Fibroblast of lung (primary cell): ENCODE measurements around the gene S100A10. TPM values are rescaled to one million over a fixed set of nuclear protein-coding genes. Genes with fewer than 3 reads are reported as not detected.

Source experiments
- DNase-seq, 2 donors: peaks; one replicate each; pipeline versions ENCODE4 v3.0.0 to v3.0.0-alpha.2; 2010; ENCODE audit warnings: low read depth in 2 of 2
- H2AFZ ChIP-seq: 2 replicates; pipeline ENCODE4 v1.5.1; 2012; ENCODE audit warnings: low read length, control low read depth, inconsistent platforms
- H3K27ac ChIP-seq: 2 replicates; pipeline ENCODE4 v1.5.1; 2011; ENCODE audit warnings: low read length, control low read depth; ENCODE audit not compliant: insufficient read depth
- H3K27me3 ChIP-seq: 2 replicates; pipeline ENCODE4 v1.5.1; 2011; ENCODE audit warnings: mild to moderate bottlenecking, low read length; ENCODE audit not compliant: control insufficient read depth, insufficient read depth
- H3K36me3 ChIP-seq: 2 replicates; pipeline ENCODE4 v1.5.1; 2011; ENCODE audit warnings: low read length; ENCODE audit not compliant: control insufficient read depth, insufficient read depth
- H3K4me1 ChIP-seq: 2 replicates; pipeline ENCODE4 v1.5.1; 2011; ENCODE audit warnings: low read length; ENCODE audit not compliant: control insufficient read depth, insufficient read depth; ENCODE audit errors: extremely low read depth
- H3K4me2 ChIP-seq: 2 replicates; pipeline ENCODE4 v1.5.1; 2011; ENCODE audit warnings: low read length, control low read depth; ENCODE audit not compliant: insufficient read depth; ENCODE audit errors: extremely low read depth
- H3K4me3 ChIP-seq, 4 experiments: fragments of 200-600 bp in 1 of 4; sonication (generic) in 1 of 4; replicated peaks in 1 of 4; 2 replicates each; pipeline ENCODE4 v1.5.1; 2011 to 2016; ENCODE audit warnings: low read length in 4 of 4, low read depth in 3 of 4, mild to moderate bottlenecking in 3 of 4, control low read depth in 2 of 4, inconsistent platforms in 1 of 4, mixed read lengths in 1 of 4; ENCODE audit not compliant: insufficient read depth in 1 of 4; ENCODE audit errors: control extremely low read depth in 1 of 4
- H3K79me2 ChIP-seq: 2 replicates; pipeline ENCODE4 v1.5.1; 2012; ENCODE audit warnings: mild to moderate bottlenecking, low read length, inconsistent platforms; ENCODE audit not compliant: control insufficient read depth, insufficient read depth
- H3K9ac ChIP-seq: 2 replicates; pipeline ENCODE4 v1.5.1; 2011; ENCODE audit warnings: mild to moderate bottlenecking, low read length, control low read depth; ENCODE audit not compliant: insufficient read depth
- H3K9me3 ChIP-seq: 2 replicates; pipeline ENCODE4 v1.5.1; 2012; ENCODE audit warnings: low read depth, low read length; ENCODE audit not compliant: control insufficient read depth, insufficient read depth
- H4K20me1 ChIP-seq: 2 replicates; pipeline ENCODE4 v1.5.1; 2011; ENCODE audit warnings: low read length; ENCODE audit not compliant: control insufficient read depth, insufficient read depth; ENCODE audit errors: extremely low read depth
- CTCF ChIP-seq, 2 donors: IDR thresholded peaks in 1 of 2; conservative IDR thresholded peaks in 1 of 2; 1 replicate in 1 of 2; 2 replicates in 1 of 2; pipeline ENCODE4 v1.5.1; 2011 to 2012; ENCODE audit warnings: low read length in 2 of 2, control low read depth in 1 of 2, inconsistent platforms in 1 of 2, low read depth in 1 of 2, mild to moderate bottlenecking in 1 of 2
- EZH2 ChIP-seq: IDR thresholded peaks from 2 replicates; pipeline ENCODE4 v1.5.1; 2012; ENCODE audit warnings: low read length, control low read depth, mild to moderate bottlenecking; ENCODE audit errors: missing control alignments
- polyA plus RNA-seq, 2 donors: library from polyadenylated mRNA; depleted of rRNA in 1 of 2; stranded (reverse) in 1 of 2; unstranded in 1 of 2; fragments of >200 nt; gene quantifications; 2 replicates each; pipeline ENCODE4 v1.2.1, GENCODE V29; 2011 to 2012; ENCODE audit warnings: missing spikeins in 1 of 2
- total RNA-seq: library from RNA; depleted of rRNA; stranded (reverse); fragments of >200 nt; gene quantifications from 2 replicates; pipeline ENCODE4 v1.2.1, GENCODE V29; 2014

The S100A10 gene
- total and polyA plus RNA-seq, 2 donors (not counting 1 experiment from before 2014, with no cell fraction given) = 141 to 750 TPM

- H3K9ac ChIP-seq = no peak overlapping the region
- peak; percentile 50 to 69 for DNase-seq
- H3K36me3 ChIP-seq = no peaks in the 10 kb centered on the region
- H2AFZ ChIP-seq = no peak overlapping the region
- H3K4me1 ChIP-seq = no peaks in the 10 kb centered on the region
- H3K4me3 ChIP-seq = no peak overlapping the region
- no peaks in the 10 kb centered on the region for H3K9me3 ChIP-seq
- H3K27ac ChIP-seq = no peak overlapping the region
- TF ChIP-seq EZH2 (no peak), CTCF (conservative IDR thresholded peaks at IDR 0.05 in 1 of 2, IDR thresholded peaks at IDR 0.05 in 1 of 2; ENCODE audit: low read depth in 1 of 2, low read length in 2 of 2) (peak; percentile 86 to 95)
- H4K20me1 ChIP-seq = no peaks in the 10 kb centered on the region
- H3K4me2 ChIP-seq = no peak overlapping the region
- peaks cover 3% of the 10 kb centered on the region for H3K27me3 ChIP-seq
- no peaks in the 10 kb centered on the region for H3K79me2 ChIP-seq
These were observed 59.6 kb downstream of the S100A10 start for GRCh38 chr1:151934048-151934493.

Other genes starting within 250 kb of the S100A10 start
- 86.5 and 91.4 TPM in 2 replicates for gene MRPL9, start 230.4 kb downstream of the S100A10 start, total RNA-seq
- 58.3 and 79.2 TPM in 2 replicates for gene MRPL9, start 230.4 kb downstream of the S100A10 start, polyA plus RNA-seq
- 1.8 and 5.6 TPM in 2 replicates for gene TDRKH, start 203.4 kb downstream of the S100A10 start, total RNA-seq
- gene TDRKH, start 203.4 kb downstream of the S100A10 start, polyA plus RNA-seq = 1.8 and 2.1 TPM in 2 replicates
- not detected in 2 replicates for gene LINGO4, start 188.4 kb downstream of the S100A10 start, total RNA-seq
- gene LINGO4, start 188.4 kb downstream of the S100A10 start, polyA plus RNA-seq = not detected in 2 replicates
- gene RORC, start 162.1 kb downstream of the S100A10 start, total RNA-seq = under 0.01 and 0.17 TPM in 2 replicates
- gene RORC, start 162.1 kb downstream of the S100A10 start, polyA plus RNA-seq = not detected in 2 replicates
- not detected in 2 replicates for gene C2CD4D, start 154.0 kb downstream of the S100A10 start, total RNA-seq
- gene C2CD4D, start 154.0 kb downstream of the S100A10 start, polyA plus RNA-seq = not detected in 2 replicates
- not detected in 2 replicates for gene THEM5, start 140.1 kb downstream of the S100A10 start, total RNA-seq
- not detected in 2 replicates for gene THEM5, start 140.1 kb downstream of the S100A10 start, polyA plus RNA-seq
- gene THEM4, start 84.3 kb downstream of the S100A10 start, total RNA-seq = 4.6 and 6.4 TPM in 2 replicates
- gene THEM4, start 84.3 kb downstream of the S100A10 start, polyA plus RNA-seq = 15.8 and 18.7 TPM in 2 replicates
- 21.3 and 55.8 TPM in 2 replicates for gene S100A11, start 43.1 kb upstream of the S100A10 start, total RNA-seq
- 1,144 and 1,638 TPM in 2 replicates for gene S100A11, start 43.1 kb upstream of the S100A10 start, polyA plus RNA-seq
- gene TCHHL1, start 95.2 kb upstream of the S100A10 start, total RNA-seq = not detected in 2 replicates
- gene TCHHL1, start 95.2 kb upstream of the S100A10 start, polyA plus RNA-seq = not detected in 2 replicates
- under 0.01 TPM in 1 of 2 replicates, not detected in the other for gene TCHH, start 121.6 kb upstream of the S100A10 start, total RNA-seq
- gene TCHH, start 121.6 kb upstream of the S100A10 start, polyA plus RNA-seq = not detected in 2 replicates
- gene RPTN, start 165.4 kb upstream of the S100A10 start, total RNA-seq = not detected in 2 replicates
- not detected in 2 replicates for gene RPTN, start 165.4 kb upstream of the S100A10 start, polyA plus RNA-seq
- not detected in 2 replicates for gene HRNR, start 230.3 kb upstream of the S100A10 start, total RNA-seq
- gene HRNR, start 230.3 kb upstream of the S100A10 start, polyA plus RNA-seq = not detected in 2 replicates